Trophoblast cell (in vitro differentiated cells and primary cell): ENCODE results near the gene KLF15.

ENCODE experiments used
- DNase-seq, 2 donors: peaks; one replicate each; pipeline ENCODE4 v3.0.0-alpha.2; 2016
- H2AFZ ChIP-seq: 2 replicates; pipeline ENCODE4 v1.6.1; 2013; ENCODE audit warnings: low read length, moderate library complexity, mild to moderate bottlenecking; ENCODE audit not compliant: insufficient read depth, poor library complexity
- H2AK5ac ChIP-seq: 2 replicates; pipeline ENCODE4 v1.6.1; 2013; ENCODE audit warnings: mild to moderate bottlenecking, low read length
- H2BK120ac ChIP-seq: 2 replicates; pipeline ENCODE4 v1.6.1; 2013; ENCODE audit warnings: low read length, mild to moderate bottlenecking, moderate library complexity; ENCODE audit not compliant: insufficient read depth, poor library complexity
- H2BK12ac ChIP-seq: 2 replicates; pipeline ENCODE4 v1.6.1; 2013; ENCODE audit warnings: mild to moderate bottlenecking, low read length, moderate library complexity
- H2BK5ac ChIP-seq: 2 replicates; pipeline ENCODE4 v1.6.1; 2013; ENCODE audit warnings: low read length, low read depth, moderate library complexity, mild to moderate bottlenecking; ENCODE audit not compliant: poor library complexity
- H3K14ac ChIP-seq: 2 replicates; pipeline ENCODE4 v1.6.1; 2013; ENCODE audit warnings: mild to moderate bottlenecking, low read length
- H3K18ac ChIP-seq: 2 replicates; pipeline ENCODE4 v1.6.1; 2013; ENCODE audit warnings: mild to moderate bottlenecking, low read length
- H3K23ac ChIP-seq: 2 replicates; pipeline ENCODE4 v1.6.1; 2013; ENCODE audit warnings: low read length
- H3K27ac ChIP-seq: 2 replicates; pipeline ENCODE4 v1.5.1; 2013; ENCODE audit warnings: low read depth, mild to moderate bottlenecking, inconsistent platforms, low read length, moderate library complexity
- H3K27me3 ChIP-seq: 2 replicates; pipeline ENCODE4 v1.6.1; 2013; ENCODE audit warnings: inconsistent platforms, mild to moderate bottlenecking, low read length, moderate library complexity; ENCODE audit not compliant: insufficient read depth
- H3K36me3 ChIP-seq, 2 experiments: 1 replicate in 1 of 2; 2 replicates in 1 of 2; pipeline ENCODE4 v1.6.1; 2013; ENCODE audit warnings: low read length in 2 of 2, mild to moderate bottlenecking in 2 of 2, moderate library complexity in 1 of 2; ENCODE audit not compliant: insufficient read depth in 2 of 2, control insufficient read depth in 1 of 2
- H3K4ac ChIP-seq: 2 replicates; pipeline ENCODE4 v1.6.1; 2013; ENCODE audit warnings: low read depth, mild to moderate bottlenecking, low read length, moderate library complexity
- H3K4me1 ChIP-seq, 2 experiments: 1 replicate in 1 of 2; 2 replicates in 1 of 2; pipeline ENCODE4 v1.6.1; 2013; ENCODE audit warnings: low read length in 2 of 2, mild to moderate bottlenecking in 2 of 2, moderate library complexity in 1 of 2; ENCODE audit not compliant: insufficient read depth in 2 of 2, control insufficient read depth in 1 of 2
- H3K4me2 ChIP-seq: 2 replicates; pipeline ENCODE4 v1.6.1; 2013; ENCODE audit warnings: inconsistent platforms, mild to moderate bottlenecking, low read length, moderate library complexity
- H3K4me3 ChIP-seq: 2 replicates; pipeline ENCODE4 v1.5.1; 2013; ENCODE audit warnings: mild to moderate bottlenecking, low read depth, low read length, inconsistent platforms
- H3K79me1 ChIP-seq: one replicate; pipeline ENCODE4 v1.6.1; 2013; ENCODE audit warnings: low read length
- H3K79me2 ChIP-seq: 2 replicates; pipeline ENCODE4 v1.6.1; 2013; ENCODE audit warnings: low read length, mild to moderate bottlenecking; ENCODE audit not compliant: control insufficient read depth, insufficient read depth, poor library complexity
- H3K9ac ChIP-seq: 2 replicates; pipeline ENCODE4 v1.6.1; 2013; ENCODE audit warnings: mild to moderate bottlenecking, low read length
- H3K9me3 ChIP-seq: 2 replicates; pipeline ENCODE4 v1.6.1; 2013; ENCODE audit warnings: low read depth, mild to moderate bottlenecking, control low read depth, inconsistent platforms, low read length; ENCODE audit not compliant: insufficient read depth
- H4K12ac ChIP-seq: 2 replicates; pipeline ENCODE4 v1.6.1; 2013; ENCODE audit warnings: low read depth, mild to moderate bottlenecking, low read length, moderate library complexity
- H4K8ac ChIP-seq: 2 replicates; pipeline ENCODE4 v1.6.1; 2013; ENCODE audit warnings: low read depth, mild to moderate bottlenecking, low read length, moderate library complexity
- H4K91ac ChIP-seq: one replicate; pipeline ENCODE4 v1.6.1; 2013; ENCODE audit warnings: low read depth, mild to moderate bottlenecking, low read length, moderate library complexity
- WGBS: extraction: QIAGEN DNeasy Blood & Tissue Kit; methylation state at CpG from one replicate; pipeline ENCODE4 v1.1.7; 2013; ENCODE audit warnings: missing lambda C conversion rate; ENCODE audit not compliant: insufficient read length, insufficient coverage; ENCODE audit errors: extremely low coverage; 5-methylcytosine and 5-hydroxymethylcytosine counted together

The KLF15 gene

DNA sequence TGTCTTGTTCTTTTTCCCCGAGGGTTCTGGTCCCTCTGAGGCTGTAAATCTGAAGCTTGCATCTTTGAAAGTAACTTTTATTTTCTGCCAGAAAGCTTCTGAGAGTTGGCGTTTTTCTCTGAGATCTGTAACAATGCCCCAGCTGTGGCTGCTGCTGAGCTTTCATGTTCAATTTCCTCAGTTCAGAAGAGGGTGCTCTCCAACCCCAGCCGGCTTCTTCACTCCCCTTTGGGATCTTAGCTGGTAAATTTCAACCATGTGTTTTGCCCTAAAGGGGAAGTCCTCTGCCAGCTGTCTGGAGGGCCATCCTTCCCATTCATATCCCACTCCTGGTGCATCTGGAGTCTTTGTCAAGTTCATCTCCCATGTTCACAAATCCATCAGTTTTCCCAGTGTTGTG lies 19.2 kb upstream of the KLF15 start:
- no peak overlapping the region for H4K91ac ChIP-seq
- no peak overlapping the region for H2AK5ac ChIP-seq
- no peak overlapping the region for H3K9ac ChIP-seq
- H3K14ac ChIP-seq = no peak overlapping the region
- no peak overlapping the region for H3K4me2 ChIP-seq
- no peak for DNase-seq
- H3K9me3 ChIP-seq = peaks cover 2% of the 10 kb centered on the region
- H2BK12ac ChIP-seq = no peak overlapping the region
- no peaks in the 10 kb centered on the region for H3K36me3 ChIP-seq
- H3K18ac ChIP-seq = no peak overlapping the region
- no CpG with 5 or more reads among the region's 3 CpGs for WGBS
- no peaks in the 10 kb centered on the region for H3K79me1 ChIP-seq
- no peak overlapping the region for H4K8ac ChIP-seq
- no peaks in the 10 kb centered on the region for H3K4me1 ChIP-seq
- H2BK120ac ChIP-seq = no peak overlapping the region
- H3K27ac ChIP-seq = no peak overlapping the region
- no peak overlapping the region for H3K4ac ChIP-seq
- H2BK5ac ChIP-seq = no peak overlapping the region
- H3K79me2 ChIP-seq = no peaks in the 10 kb centered on the region
- no peak overlapping the region for H3K23ac ChIP-seq
- H4K12ac ChIP-seq = no peak overlapping the region
- H2AFZ ChIP-seq = no peak overlapping the region
- H3K27me3 ChIP-seq = no peaks in the 10 kb centered on the region
- no peak overlapping the region for H3K4me3 ChIP-seq

DNA sequence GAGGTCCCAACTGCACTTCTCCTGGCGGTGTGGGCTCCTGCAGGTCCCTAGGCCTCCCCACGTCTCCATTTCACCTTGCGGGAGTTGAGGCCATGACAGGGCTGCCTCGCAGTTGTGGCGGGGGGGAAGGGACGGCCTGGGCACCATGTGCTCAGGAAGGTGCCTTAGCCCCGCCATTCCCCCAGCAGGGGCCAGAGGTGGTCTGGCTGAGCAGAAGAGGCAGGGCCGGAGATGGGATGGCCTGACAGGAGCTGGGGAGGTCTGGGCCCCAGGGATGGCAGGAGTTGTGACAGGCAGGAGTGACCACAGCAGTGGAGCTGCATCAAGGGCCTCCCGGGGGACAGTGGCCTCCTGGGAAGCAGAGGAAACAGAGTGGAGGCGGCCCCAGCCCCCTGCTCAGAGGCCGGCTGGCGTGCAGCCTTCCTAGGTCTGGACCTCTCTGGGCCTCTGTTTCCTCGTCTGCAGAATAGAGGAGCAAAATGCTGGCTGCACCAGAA lies 18.7 kb upstream of the KLF15 start:
- DNase-seq = no peak
- Histone ChIP-seq H3K4me1 (no peaks in the 10 kb centered on the region), H3K36me3 (no peaks in the 10 kb centered on the region), H2BK12ac (no peak overlapping the region), H3K79me2 (no peaks in the 10 kb centered on the region), H2AFZ (no peak overlapping the region), H3K4ac (no peak overlapping the region), H3K27me3 (no peaks in the 10 kb centered on the region), H3K23ac (no peak overlapping the region), H2BK5ac (no peak overlapping the region), H3K27ac (no peak overlapping the region), H3K9ac (no peak overlapping the region), H3K79me1 (no peaks in the 10 kb centered on the region), H3K18ac (no peak overlapping the region), H4K12ac (no peak overlapping the region), H3K14ac (no peak overlapping the region), H3K4me3 (no peak overlapping the region), H2BK120ac (no peak overlapping the region), H3K9me3 (peaks cover 2% of the 10 kb centered on the region), H3K4me2 (no peak overlapping the region), H4K91ac (no peak overlapping the region), H2AK5ac (no peak overlapping the region), H4K8ac (no peak overlapping the region)
- no CpG with 5 or more reads among the region's 13 CpGs for WGBS

- no peak overlapping the region for H3K23ac ChIP-seq
- no peaks in the 10 kb centered on the region for H3K9me3 ChIP-seq
- H3K27me3 ChIP-seq = no peaks in the 10 kb centered on the region
- no peak overlapping the region for H2BK12ac ChIP-seq
- no peaks in the 10 kb centered on the region for H3K4me1 ChIP-seq
- H2BK120ac ChIP-seq = no peak overlapping the region
- no CpG with 5 or more reads among the region's 21 CpGs for WGBS
- H3K4me2 ChIP-seq = no peak overlapping the region
- H3K4ac ChIP-seq = no peak overlapping the region
- H3K14ac ChIP-seq = no peak overlapping the region
- no peak overlapping the region for H4K8ac ChIP-seq
- H3K9ac ChIP-seq = no peak overlapping the region
- no peaks in the 10 kb centered on the region for H3K79me1 ChIP-seq
- no peak overlapping the region for H2BK5ac ChIP-seq
- no peak overlapping the region for H3K4me3 ChIP-seq
- no peak overlapping the region for H3K18ac ChIP-seq
- H4K91ac ChIP-seq = no peak overlapping the region
- no peaks in the 10 kb centered on the region for H3K36me3 ChIP-seq
- H2AK5ac ChIP-seq = no peak overlapping the region
- H3K27ac ChIP-seq = no peak overlapping the region
- DNase-seq = peak in 1 of 2 donors; percentile 38
- H4K12ac ChIP-seq = no peak overlapping the region
- H2AFZ ChIP-seq = no peak overlapping the region
- no peaks in the 10 kb centered on the region for H3K79me2 ChIP-seq
These were observed 16.7 kb upstream of the KLF15 start for GRCh38 chr3:126373682-126374601.

DNA sequence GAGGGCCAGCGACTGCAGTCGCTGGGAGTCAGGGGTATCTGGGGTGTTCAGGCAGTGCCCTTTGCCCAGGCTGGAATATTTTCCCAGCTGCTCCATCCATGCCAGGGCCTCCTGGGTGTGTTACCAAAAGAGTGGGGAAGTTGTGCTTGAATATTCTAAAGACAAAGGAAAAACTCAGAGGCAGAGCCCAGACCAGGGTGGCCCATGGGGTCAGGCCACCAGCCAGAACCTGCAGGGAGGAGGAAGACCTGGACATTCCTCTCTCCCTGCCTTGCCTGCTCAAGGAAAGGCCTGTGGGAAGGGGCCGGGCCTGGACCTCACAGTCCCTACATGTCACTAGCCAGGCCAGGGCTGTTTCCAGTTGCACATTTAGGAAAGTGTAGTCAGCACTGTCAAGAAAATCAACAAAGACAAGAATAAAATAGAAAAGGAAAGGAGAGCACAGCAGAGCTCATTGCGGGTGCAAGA lies 16.0 kb upstream of the KLF15 start:
- Histone ChIP-seq H3K4ac (no peak overlapping the region), H3K4me3 (no peak overlapping the region), H3K36me3 (no peaks in the 10 kb centered on the region), H3K23ac (no peak overlapping the region), H4K91ac (no peak overlapping the region), H3K4me1 (no peaks in the 10 kb centered on the region), H3K9me3 (no peaks in the 10 kb centered on the region), H3K9ac (no peak overlapping the region), H2AFZ (no peak overlapping the region), H2AK5ac (no peak overlapping the region), H3K27ac (no peak overlapping the region), H3K18ac (no peak overlapping the region), H3K14ac (no peak overlapping the region), H4K12ac (no peak overlapping the region), H3K79me2 (no peaks in the 10 kb centered on the region), H3K27me3 (no peaks in the 10 kb centered on the region), H2BK120ac (no peak overlapping the region), H3K79me1 (no peaks in the 10 kb centered on the region), H2BK5ac (no peak overlapping the region), H4K8ac (no peak overlapping the region), H2BK12ac (no peak overlapping the region), H3K4me2 (no peak overlapping the region)
- no CpG with 5 or more reads among the region's 4 CpGs for WGBS
- no peak for DNase-seq
